PC-9 (cell line): Measurements from ENCODE around the gene ATP8B3. TPM values are rescaled to one million over a fixed set of nuclear protein-coding genes. Genes with fewer than 3 reads are reported as not detected.
A peak's percentile ranks its signal among the peaks of the same experiment; 100 is the strongest.

Experiments
- BruUV-seq: library from RNA; stranded (reverse); fragments of 400-500 nt; replicated peaks from 2 replicates; lab custom pipeline; 2021; lab: Mats Ljungman, UMichigan
- CTCF ChIA-PET: fragments of 300-600 bp; sonication (Branson Sonifier 250); formaldehyde crosslinking; loops from one replicate; lab custom pipeline; 2022; ENCODE audit warnings: antibody characterized with exemption; lab: Charles Lee
- POLR2A ChIA-PET: fragments of 300-600 bp; sonication (Branson Sonifier 250); formaldehyde crosslinking; loops from one replicate; lab custom pipeline; 2022; ENCODE audit warnings: antibody characterized with exemption; ENCODE audit not compliant: unreplicated experiment; lab: Charles Lee
- DNase-seq, 2 experiments: peaks; one replicate each; pipeline versions ENCODE4 v3.0.0 to v3.0.0-alpha.2; 2015 to 2022; ENCODE audit warnings: mixed read lengths in 1 of 2
- H2AFZ ChIP-seq: fragments of 200-600 bp; sonication (generic); 2 replicates; pipeline ENCODE4 v1.8.1; 2017; ENCODE audit warnings: antibody characterized with exemption
- H3F3A ChIP-seq: fragments of 200-600 bp; sonication (generic); 2 replicates; pipeline ENCODE4 v1.8.1; 2017; ENCODE audit warnings: antibody characterized with exemption, mild to moderate bottlenecking, low read depth; ENCODE audit not compliant: insufficient read depth
- H3K27ac ChIP-seq: fragments of 200-600 bp; sonication (generic); 2 replicates; pipeline ENCODE4 v1.6.1; 2016; ENCODE audit warnings: mixed run types
- H3K27me3 ChIP-seq: fragments of 200-600 bp; sonication (generic); 2 replicates; pipeline ENCODE4 v1.6.1; 2016; ENCODE audit warnings: low read depth, mixed run types; ENCODE audit not compliant: insufficient read depth
- H3K36me3 ChIP-seq: fragments of 200-600 bp; sonication (generic); 2 replicates; pipeline ENCODE4 v1.6.1; 2016; ENCODE audit warnings: low read depth, mixed run types
- H3K4me1 ChIP-seq: fragments of 200-600 bp; sonication (generic); replicated peaks from 2 replicates; pipeline ENCODE4 v1.6.1; 2016; ENCODE audit warnings: mixed run types; ENCODE audit not compliant: insufficient read depth
- H3K4me2 ChIP-seq: fragments of 200-600 bp; sonication (generic); 2 replicates; pipeline ENCODE4 v1.6.1; 2017; ENCODE audit warnings: mixed run types
- H3K4me3 ChIP-seq: fragments of 200-600 bp; sonication (generic); 2 replicates; pipeline ENCODE4 v1.6.1; 2016; ENCODE audit warnings: mixed run types
- H3K79me2 ChIP-seq: fragments of 200-600 bp; sonication (generic); 2 replicates; pipeline ENCODE4 v1.6.1; 2017; ENCODE audit warnings: low read depth, mixed run types
- H3K9me2 ChIP-seq: fragments of 200-600 bp; sonication (generic); 2 replicates; pipeline ENCODE4 v1.8.1; 2017; ENCODE audit warnings: mild to moderate bottlenecking; ENCODE audit not compliant: insufficient read depth
- H3K9me3 ChIP-seq: fragments of 200-600 bp; sonication (generic); 2 replicates; pipeline ENCODE4 v1.8.1; 2016; ENCODE audit warnings: low read depth; ENCODE audit not compliant: insufficient read depth
- H4K20me1 ChIP-seq: fragments of 200-600 bp; sonication (generic); 2 replicates; pipeline ENCODE4 v1.8.1; 2017; ENCODE audit not compliant: insufficient read depth
- CTCF ChIP-seq: fragments of 200-600 bp; sonication (generic); conservative IDR thresholded peaks from 2 replicates; pipeline ENCODE4 v1.6.1; 2017; ENCODE audit warnings: mixed run types, antibody characterized with exemption, mild to moderate bottlenecking, moderate library complexity
- EZH2 ChIP-seq: fragments of 200-600 bp; sonication (generic); IDR thresholded peaks from 2 replicates; pipeline ENCODE4 v1.8.0; 2017; ENCODE audit warnings: antibody characterized with exemption, low read depth
- intact Hi-C: fragments of 100-400 bp; cut with micrococcal nuclease; formaldehyde crosslinking; loops from one replicate; pipeline ENCODE4 v1.10.0; 2022; ENCODE audit not compliant: unreplicated experiment
- total RNA-seq: library from RNA; stranded (reverse); gene quantifications from 2 replicates; pipeline ENCODE4 v1.2.3, GENCODE V29; 2021

The ATP8B3 gene
- total RNA-seq, 1 experiment from 2014 or later, result 8.3 TPM

DNA sequence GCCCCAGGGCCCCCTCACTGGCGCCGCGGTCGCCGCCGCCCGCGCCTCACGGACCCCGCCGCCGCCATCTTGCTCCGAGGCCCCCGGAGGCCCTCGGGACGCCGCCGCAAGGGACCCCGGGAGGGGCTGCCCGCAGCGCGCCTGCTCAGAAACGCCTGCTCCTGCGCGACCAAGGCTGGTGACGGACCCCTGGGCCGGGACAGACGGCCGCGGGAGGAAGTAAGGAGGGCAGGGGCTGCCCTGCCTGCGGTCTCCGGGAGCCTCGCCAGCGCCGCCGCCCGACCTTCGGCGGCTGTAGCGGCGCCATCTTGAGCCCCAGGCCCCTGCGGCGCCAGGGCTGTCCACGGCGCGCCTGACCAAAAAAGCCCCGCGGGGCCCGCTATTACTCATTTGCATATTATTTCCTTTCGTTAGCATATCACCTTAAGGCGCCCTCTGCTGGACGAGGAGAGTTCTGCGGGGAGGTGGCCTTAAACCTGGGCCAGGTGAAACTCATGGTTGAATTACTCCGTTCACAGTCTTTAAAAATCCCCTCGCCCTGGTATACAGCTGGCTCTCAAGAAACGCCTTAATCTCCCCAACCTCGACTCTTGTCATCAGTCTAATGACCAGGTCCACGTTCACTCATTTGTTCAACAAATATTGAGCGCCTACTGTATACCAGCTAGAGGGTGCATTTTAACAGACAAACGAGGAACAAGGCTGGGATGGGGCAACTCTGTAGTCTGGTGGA, 36.5 kb upstream of the ATP8B3 start, which contains the start of gene REXO1:
TSS of gene REXO1 (minus strand) at position 85 of the 733 bp plus-strand sequence. CDS start 125 bp downstream, outside the sequence.
- Histone ChIP-seq H3K36me3 (no peaks in the 10 kb centered on the region), H3K4me1 (0 out of 2 replicates have a peak, but pooled peaks cover 11% of the 10 kb centered on the region)
- CTCF ChIA-PET, result no interaction called here

DNA sequence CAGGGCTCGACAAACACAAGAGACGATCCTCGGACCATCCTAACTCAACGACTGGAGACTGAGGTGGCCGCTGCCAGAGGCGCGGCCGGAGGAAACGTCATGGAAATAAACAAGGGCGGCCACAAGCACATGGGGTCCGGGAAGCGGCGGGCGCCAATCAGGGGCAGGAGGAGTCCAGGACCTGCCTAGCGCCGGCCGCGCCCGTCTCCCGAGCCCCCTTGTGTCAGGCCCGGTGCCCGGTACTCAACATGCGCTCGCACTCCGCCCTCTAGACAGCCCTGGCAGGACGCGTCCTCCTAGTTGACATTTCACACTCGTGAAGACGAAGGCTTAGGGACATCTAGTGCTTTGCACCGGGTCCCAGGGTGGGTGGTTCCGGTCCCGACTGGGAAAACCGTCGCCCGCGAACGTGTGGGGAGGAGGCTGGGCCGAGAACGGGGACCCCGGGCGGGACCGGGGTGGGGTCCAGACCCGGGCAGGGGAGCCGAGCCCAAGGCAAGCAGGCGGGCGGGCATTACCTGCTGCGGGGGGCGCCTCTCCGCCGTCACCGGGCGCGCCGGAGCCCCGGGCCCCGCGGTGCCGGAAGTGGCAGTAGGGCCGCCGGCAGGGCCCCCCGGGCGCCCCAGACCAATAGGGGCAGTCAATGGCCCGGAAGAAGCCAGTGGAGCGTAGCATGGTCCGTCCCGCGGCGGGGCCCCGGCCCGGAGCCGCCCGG, 35.8 kb upstream of the ATP8B3 start:
- POLR2A ChIA-PET, result no interaction called here
- no TSS peak for BruUV-seq

More for the DNA sequence above, 36.5 kb upstream of the ATP8B3 start, which contains the start of gene REXO1:
- POLR2A ChIA-PET, result interaction anchor here (0.7 kb wide), 1 partner anchor 37 kb away, joined by 4 read pairs; the partner anchor contains the start of gene ABHD17A
- no peaks in the 10 kb centered on the region for H3K27me3 ChIP-seq
- H3K4me3 ChIP-seq, result peak within 1 kb of the TSS; percentile 73
- no TSS peak for BruUV-seq
- H3K79me2 ChIP-seq, result peaks cover 55% of the 10 kb centered on the region
- TF ChIP-seq EZH2 (no peak), CTCF (peak; percentile 83)
- peak within 1 kb of the TSS; percentile 90 for H3K27ac ChIP-seq
- intact Hi-C loops, result no loop called here
- H3K4me2 ChIP-seq, result peak within 1 kb of the TSS; percentile 96
- no peak within 1 kb of the TSS for H2AFZ ChIP-seq
- peaks cover 37% of the 10 kb centered on the region for H4K20me1 ChIP-seq
- no peaks in the 10 kb centered on the region for H3K9me3 ChIP-seq
- peak; percentile 77 to 93 for DNase-seq
- no peaks in the 10 kb centered on the region for H3K9me2 ChIP-seq
- peaks cover 14% of the 10 kb centered on the region; the same call in 1 of the 2 replicates for H3F3A ChIP-seq

More for the DNA sequence above, 35.8 kb upstream of the ATP8B3 start:
- Histone ChIP-seq H3K27me3 (no peaks in the 10 kb centered on the region), H3K9me2 (no peaks in the 10 kb centered on the region), H3K9me3 (no peaks in the 10 kb centered on the region), H2AFZ (no peak overlapping the region), H3K36me3 (no peaks in the 10 kb centered on the region), H3K79me2 (peaks cover 47% of the 10 kb centered on the region), H4K20me1 (peaks cover 40% of the 10 kb centered on the region), H3K4me2 (peak overlapping the region; percentile 96), H3K27ac (peak overlapping the region; percentile 90), H3K4me3 (peak overlapping the region; percentile 73), H3K4me1 (0 out of 2 replicates have a peak, but pooled peaks cover 11% of the 10 kb centered on the region), H3F3A (peaks cover 14% of the 10 kb centered on the region; the same call in 1 of the 2 replicates)
- CTCF ChIA-PET, result interaction anchor here (0.5 kb wide), 1 partner anchor 23 kb away, joined by 16 read pairs; no protein-coding TSS in a partner anchor
- no peak for TF ChIP-seq CTCF
- TF ChIP-seq EZH2, result no peak
- intact Hi-C loops, result no loop called here
- peak in 1 of 2 experiments; percentile 25 for DNase-seq
